HEK293T (cell line): Measurements from ENCODE around the gene LRRC9.

ENCODE experiments used
- CTCF ChIA-PET: fragments of 350-600 bp; formaldehyde crosslinking; extraction: SDS; loops from one replicate; lab custom pipeline; 2021; ENCODE audit warnings: antibody characterized with exemption, inconsistent platforms; lab: Yijun Ruan, JAX
- POLR2A ChIA-PET: fragments of 350-600 bp; formaldehyde crosslinking; extraction: SDS; loops from one replicate; lab custom pipeline; 2020; ENCODE audit warnings: antibody characterized with exemption, inconsistent platforms; lab: Yijun Ruan, JAX
- DNase-seq: peaks from one replicate; pipeline ENCODE4 v3.0.0; 2012; ENCODE audit warnings: mixed read lengths; ENCODE audit errors: extremely low spot score
- ARNT ChIP-seq: fragments of 450-650 bp; IDR thresholded peaks from 2 replicates; pipeline ENCODE4 v1.6.1; 2017; ENCODE audit warnings: mild to moderate bottlenecking
- BHLHE40 ChIP-seq: fragments of 450-650 bp; IDR thresholded peaks from 2 replicates; pipeline ENCODE4 v1.6.1; 2016; ENCODE audit warnings: mild to moderate bottlenecking, moderate library complexity, borderline replicate concordance
- CTBP1 ChIP-seq: fragments of 450-650 bp; IDR thresholded peaks from 2 replicates; pipeline ENCODE4 v1.6.1; 2016; ENCODE audit warnings: borderline replicate concordance
- ELF4 ChIP-seq: fragments of 450-650 bp; IDR thresholded peaks from 2 replicates; pipeline ENCODE4 v1.6.1; 2017; ENCODE audit warnings: antibody characterized with exemption
- FOXA1 ChIP-seq: fragments of 450-650 bp; IDR thresholded peaks from 2 replicates; pipeline ENCODE4 v1.6.1; 2016; ENCODE audit warnings: mild to moderate bottlenecking
- FOXK2 ChIP-seq: fragments of 450-650 bp; IDR thresholded peaks from 2 replicates; pipeline ENCODE4 v1.6.1; 2016; ENCODE audit warnings: mild to moderate bottlenecking
- FOXM1 ChIP-seq: fragments of 450-650 bp; IDR thresholded peaks from 2 replicates; pipeline ENCODE4 v1.6.1; 2017; ENCODE audit warnings: mild to moderate bottlenecking, borderline replicate concordance
- HDGF ChIP-seq: fragments of 450-650 bp; IDR thresholded peaks from 2 replicates; pipeline ENCODE4 v1.6.1; 2017; ENCODE audit warnings: antibody characterized with exemption, borderline replicate concordance
- L3MBTL2 ChIP-seq: fragments of 450-650 bp; conservative IDR thresholded peaks from 2 replicates; pipeline ENCODE4 v1.6.1; 2016; ENCODE audit warnings: mild to moderate bottlenecking
- LEF1 ChIP-seq: fragments of 450-650 bp; IDR thresholded peaks from 2 replicates; pipeline ENCODE4 v1.6.1; 2017; ENCODE audit warnings: mild to moderate bottlenecking, borderline replicate concordance
- NFRKB ChIP-seq: fragments of 450-650 bp; IDR thresholded peaks from 2 replicates; pipeline ENCODE4 v1.6.1; 2016; ENCODE audit warnings: mild to moderate bottlenecking, moderate library complexity
- SP1 ChIP-seq: fragments of 450-650 bp; IDR thresholded peaks from 2 replicates; pipeline ENCODE4 v1.6.1; 2017
- SUZ12 ChIP-seq: fragments of 450-650 bp; IDR thresholded peaks from 2 replicates; pipeline ENCODE4 v1.6.1; 2016; ENCODE audit warnings: mild to moderate bottlenecking
- TARDBP ChIP-seq: fragments of 450-650 bp; IDR thresholded peaks from 2 replicates; pipeline ENCODE4 v1.6.1; 2016
- ZNF384 ChIP-seq: fragments of 450-650 bp; IDR thresholded peaks from 2 replicates; pipeline ENCODE4 v1.6.1; 2016
- TF ChIP-seq, protein P1 (sequence below): fragments of 450-650 bp; IDR thresholded peaks from 2 replicates; pipeline ENCODE4 v1.6.1; 2016

The LRRC9 gene

GRCh38 chr14:60101786-60102185, 181.8 kb downstream of the LRRC9 start:
- ChIA-PET CTCF (no interaction called here), POLR2A (no interaction called here)
- no peak for DNase-seq
- TF ChIP-seq ELF4, result no peak
- TF ChIP-seq FOXM1, result no peak
- TF ChIP-seq SUZ12, result no peak
- no peak for TF ChIP-seq ZNF384
- TF ChIP-seq FOXA1, result no peak
- no peak for TF ChIP-seq TARDBP

- CTCF ChIA-PET, result no interaction called here
Measured at GRCh38 chr14:60102389-60102788, 182.4 kb downstream of the LRRC9 start.

DNA sequence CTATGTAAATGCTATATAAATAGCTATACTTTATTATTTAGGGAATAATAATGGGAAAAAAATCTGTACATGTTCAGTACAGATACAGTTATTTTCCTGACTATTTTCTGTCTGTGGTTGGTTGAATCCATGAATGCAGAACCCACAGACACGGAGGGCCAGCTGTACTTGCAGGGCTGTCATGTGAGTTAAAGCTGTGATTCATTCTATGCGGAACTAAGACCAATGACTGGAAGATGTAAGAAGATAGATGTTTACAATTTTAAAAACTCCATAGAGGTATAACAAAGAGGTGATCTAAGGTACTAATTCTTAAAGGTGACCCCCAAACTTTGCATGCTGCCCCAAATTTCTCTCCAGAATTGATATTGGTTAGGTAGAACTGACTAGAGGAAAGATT, 186.4 kb downstream of the LRRC9 start:
- ChIA-PET CTCF (no interaction called here), POLR2A (no interaction called here)
- no peak for TF ChIP-seq LEF1
- no peak for TF ChIP-seq BHLHE40
- no peak for TF ChIP-seq TARDBP
- TF ChIP-seq SP1, result no peak
- no peak for TF ChIP-seq CTBP1
- TF ChIP-seq ARNT, result no peak
- TF ChIP-seq HDGF, result no peak
- TF ChIP-seq, protein P1, sequence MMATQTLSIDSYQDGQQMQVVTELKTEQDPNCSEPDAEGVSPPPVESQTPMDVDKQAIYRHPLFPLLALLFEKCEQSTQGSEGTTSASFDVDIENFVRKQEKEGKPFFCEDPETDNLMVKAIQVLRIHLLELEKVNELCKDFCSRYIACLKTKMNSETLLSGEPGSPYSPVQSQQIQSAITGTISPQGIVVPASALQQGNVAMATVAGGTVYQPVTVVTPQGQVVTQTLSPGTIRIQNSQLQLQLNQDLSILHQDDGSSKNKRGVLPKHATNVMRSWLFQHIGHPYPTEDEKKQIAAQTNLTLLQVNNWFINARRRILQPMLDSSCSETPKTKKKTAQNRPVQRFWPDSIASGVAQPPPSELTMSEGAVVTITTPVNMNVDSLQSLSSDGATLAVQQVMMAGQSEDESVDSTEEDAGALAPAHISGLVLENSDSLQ, result no peak
- no peak for DNase-seq

More at GRCh38 chr14:60102389-60102788, 182.4 kb downstream of the LRRC9 start:
- POLR2A ChIA-PET, result no interaction called here
- DNase-seq, result no peak
- TF ChIP-seq, protein P1, result no peak
- TF ChIP-seq FOXK2, result no peak
- no peak for TF ChIP-seq HDGF
- TF ChIP-seq L3MBTL2, result no peak
- TF ChIP-seq SP1, result no peak
- TF ChIP-seq NFRKB, result no peak
- no peak for TF ChIP-seq BHLHE40
- no peak for TF ChIP-seq LEF1
- no peak for TF ChIP-seq SUZ12
- TF ChIP-seq CTBP1, result no peak
- no peak for TF ChIP-seq ZNF384
- no peak for TF ChIP-seq ELF4
- TF ChIP-seq FOXM1, result no peak
- TF ChIP-seq FOXA1, result no peak
- no peak for TF ChIP-seq ARNT
- no peak for TF ChIP-seq TARDBP

GRCh38 chr14:60107477-60107876, 187.5 kb downstream of the LRRC9 start:
- POLR2A ChIA-PET, result no interaction called here
- no peak for DNase-seq
- CTCF ChIA-PET, result no interaction called here
- no peak for TF ChIP-seq ARNT
- TF ChIP-seq FOXK2, result no peak
- TF ChIP-seq BHLHE40, result no peak
- no peak for TF ChIP-seq SP1
- TF ChIP-seq SUZ12, result no peak
- TF ChIP-seq, protein P1, result no peak
- TF ChIP-seq FOXA1, result no peak

DNA sequence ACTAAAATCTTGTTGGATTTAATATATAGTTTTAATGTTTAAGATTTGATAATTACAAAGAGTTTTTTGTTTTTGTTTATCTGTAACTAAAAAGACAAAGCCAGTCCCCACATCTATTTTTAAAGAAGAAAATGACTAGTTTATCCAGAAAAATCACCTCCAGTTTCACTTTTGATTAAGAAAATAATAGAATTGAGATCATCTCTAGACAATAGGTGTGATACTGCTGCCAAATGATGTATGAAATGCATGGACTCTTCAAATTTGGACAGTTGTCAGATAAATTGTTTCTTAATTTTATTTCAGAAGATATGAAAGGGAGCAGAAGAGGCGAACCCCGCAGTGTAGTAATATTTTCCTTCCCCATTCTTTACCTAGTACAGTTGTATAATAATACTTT, 191.8 kb downstream of the LRRC9 start:
- CTCF ChIA-PET, result no interaction called here
- POLR2A ChIA-PET, result no interaction called here
- no peak for DNase-seq
- TF ChIP-seq TARDBP (no peak), ZNF384 (no peak), FOXK2 (no peak), CTBP1 (no peak), LEF1 (no peak), ARNT (no peak), ELF4 (no peak), FOXA1 (no peak), HDGF (no peak), SUZ12 (no peak), NFRKB (no peak), BHLHE40 (no peak), FOXM1 (no peak), SP1 (no peak), L3MBTL2 (no peak)
- TF ChIP-seq, protein P1, result no peak
